ENCODE data around the gene OCA2.

The OCA2 gene

GRCh38 chr15:27831384-27832236 is 267.5 kb downstream of the OCA2 start:
- no peak overlapping the region for H3K27ac ChIP-seq (ENCODE audit: insufficient read depth, low read length, poor library complexity, severe bottlenecking)
- H3K4me1 ChIP-seq (ENCODE audit: control insufficient read depth, insufficient read depth, low read length, poor library complexity, severe bottlenecking) = no peaks in the 10 kb centered on the region
- no peaks in the 10 kb centered on the region for H3K27me3 ChIP-seq (replicated peaks; ENCODE audit: control insufficient read depth, insufficient read depth, low read length, poor library complexity, severe bottlenecking)
- DNase-seq = no peak
- H3K4me3 ChIP-seq (ENCODE audit: insufficient read depth, low read depth, low read length, poor library complexity, severe bottlenecking) = no peak overlapping the region
- no peaks in the 10 kb centered on the region for H3K9me3 ChIP-seq (ENCODE audit: control insufficient read depth, low read length)
- no peaks in the 10 kb centered on the region for H3K36me3 ChIP-seq (ENCODE audit: control insufficient read depth, insufficient read depth, low read length)

- H3K36me3 ChIP-seq (ENCODE audit: control insufficient read depth, insufficient read depth, low read length) = no peaks in the 10 kb centered on the region
- H3K4me1 ChIP-seq (ENCODE audit: control insufficient read depth, insufficient read depth, low read length, poor library complexity, severe bottlenecking) = no peaks in the 10 kb centered on the region
- H3K27me3 ChIP-seq (replicated peaks; ENCODE audit: control insufficient read depth, insufficient read depth, low read length, poor library complexity, severe bottlenecking) = no peaks in the 10 kb centered on the region
- no peaks in the 10 kb centered on the region for H3K9me3 ChIP-seq (ENCODE audit: control insufficient read depth, low read length)
- no peak for DNase-seq
- no peak overlapping the region for H3K4me3 ChIP-seq (ENCODE audit: insufficient read depth, low read depth, low read length, poor library complexity, severe bottlenecking)
- H3K27ac ChIP-seq (ENCODE audit: insufficient read depth, low read length, poor library complexity, severe bottlenecking) = no peak overlapping the region
Measured at GRCh38 chr15:27828746-27829145, 270.4 kb downstream of the OCA2 start.

- no peaks in the 10 kb centered on the region for H3K36me3 ChIP-seq (ENCODE audit: control insufficient read depth, insufficient read depth, low read length)
- H3K9me3 ChIP-seq (ENCODE audit: control insufficient read depth, low read length) = no peaks in the 10 kb centered on the region
- no peaks in the 10 kb centered on the region for H3K4me1 ChIP-seq (ENCODE audit: control insufficient read depth, insufficient read depth, low read length, poor library complexity, severe bottlenecking)
- no peak overlapping the region for H3K4me3 ChIP-seq (ENCODE audit: insufficient read depth, low read depth, low read length, poor library complexity, severe bottlenecking)
- no peak overlapping the region for H3K27ac ChIP-seq (ENCODE audit: insufficient read depth, low read length, poor library complexity, severe bottlenecking)
- no peaks in the 10 kb centered on the region for H3K27me3 ChIP-seq (replicated peaks; ENCODE audit: control insufficient read depth, insufficient read depth, low read length, poor library complexity, severe bottlenecking)
- DNase-seq = no peak
Measured at GRCh38 chr15:27826902-27827714, 272.0 kb downstream of the OCA2 start.

GRCh38 chr15:27826411-27826810 is 272.7 kb downstream of the OCA2 start:
- no peaks in the 10 kb centered on the region for H3K27me3 ChIP-seq (replicated peaks; ENCODE audit: control insufficient read depth, insufficient read depth, low read length, poor library complexity, severe bottlenecking)
- no peaks in the 10 kb centered on the region for H3K9me3 ChIP-seq (ENCODE audit: control insufficient read depth, low read length)
- H3K27ac ChIP-seq (ENCODE audit: insufficient read depth, low read length, poor library complexity, severe bottlenecking) = no peak overlapping the region
- H3K4me1 ChIP-seq (ENCODE audit: control insufficient read depth, insufficient read depth, low read length, poor library complexity, severe bottlenecking) = no peaks in the 10 kb centered on the region
- no peaks in the 10 kb centered on the region for H3K36me3 ChIP-seq (ENCODE audit: control insufficient read depth, insufficient read depth, low read length)
- no peak overlapping the region for H3K4me3 ChIP-seq (ENCODE audit: insufficient read depth, low read depth, low read length, poor library complexity, severe bottlenecking)
- no peak for DNase-seq

GRCh38 chr15:27824841-27825422 is 274.2 kb downstream of the OCA2 start:
- no peak overlapping the region for H3K27ac ChIP-seq (ENCODE audit: insufficient read depth, low read length, poor library complexity, severe bottlenecking)
- no peaks in the 10 kb centered on the region for H3K4me1 ChIP-seq (ENCODE audit: control insufficient read depth, insufficient read depth, low read length, poor library complexity, severe bottlenecking)
- H3K27me3 ChIP-seq (replicated peaks; ENCODE audit: control insufficient read depth, insufficient read depth, low read length, poor library complexity, severe bottlenecking) = no peaks in the 10 kb centered on the region
- DNase-seq = no peak
- no peak overlapping the region for H3K4me3 ChIP-seq (ENCODE audit: insufficient read depth, low read depth, low read length, poor library complexity, severe bottlenecking)
- no peaks in the 10 kb centered on the region for H3K9me3 ChIP-seq (ENCODE audit: control insufficient read depth, low read length)
- no peaks in the 10 kb centered on the region for H3K36me3 ChIP-seq (ENCODE audit: control insufficient read depth, insufficient read depth, low read length)

GRCh38 chr15:27821273-27821672 is 277.8 kb downstream of the OCA2 start:
- Histone ChIP-seq H3K9me3 (ENCODE audit: control insufficient read depth, low read length) (no peaks in the 10 kb centered on the region), H3K27me3 (replicated peaks; ENCODE audit: control insufficient read depth, insufficient read depth, low read length, poor library complexity, severe bottlenecking) (no peaks in the 10 kb centered on the region), H3K27ac (ENCODE audit: insufficient read depth, low read length, poor library complexity, severe bottlenecking) (no peak overlapping the region), H3K36me3 (ENCODE audit: control insufficient read depth, insufficient read depth, low read length) (no peaks in the 10 kb centered on the region), H3K4me3 (ENCODE audit: insufficient read depth, low read depth, low read length, poor library complexity, severe bottlenecking) (no peak overlapping the region), H3K4me1 (ENCODE audit: control insufficient read depth, insufficient read depth, low read length, poor library complexity, severe bottlenecking) (no peaks in the 10 kb centered on the region)
- no peak for DNase-seq

GRCh38 chr15:27820722-27821121 is 278.4 kb downstream of the OCA2 start:
- Histone ChIP-seq H3K36me3 (ENCODE audit: control insufficient read depth, insufficient read depth, low read length) (no peaks in the 10 kb centered on the region), H3K27me3 (replicated peaks; ENCODE audit: control insufficient read depth, insufficient read depth, low read length, poor library complexity, severe bottlenecking) (no peaks in the 10 kb centered on the region), H3K9me3 (ENCODE audit: control insufficient read depth, low read length) (no peaks in the 10 kb centered on the region), H3K4me3 (ENCODE audit: insufficient read depth, low read depth, low read length, poor library complexity, severe bottlenecking) (no peak overlapping the region), H3K4me1 (ENCODE audit: control insufficient read depth, insufficient read depth, low read length, poor library complexity, severe bottlenecking) (no peaks in the 10 kb centered on the region), H3K27ac (ENCODE audit: insufficient read depth, low read length, poor library complexity, severe bottlenecking) (no peak overlapping the region)
- no peak for DNase-seq

- Histone ChIP-seq H3K4me3 (ENCODE audit: insufficient read depth, low read depth, low read length, poor library complexity, severe bottlenecking) (no peak overlapping the region), H3K36me3 (ENCODE audit: control insufficient read depth, insufficient read depth, low read length) (no peaks in the 10 kb centered on the region), H3K4me1 (ENCODE audit: control insufficient read depth, insufficient read depth, low read length, poor library complexity, severe bottlenecking) (no peaks in the 10 kb centered on the region), H3K27me3 (replicated peaks; ENCODE audit: control insufficient read depth, insufficient read depth, low read length, poor library complexity, severe bottlenecking) (no peaks in the 10 kb centered on the region), H3K9me3 (ENCODE audit: control insufficient read depth, low read length) (no peaks in the 10 kb centered on the region), H3K27ac (ENCODE audit: insufficient read depth, low read length, poor library complexity, severe bottlenecking) (no peak overlapping the region)
- no peak for DNase-seq
Measured at GRCh38 chr15:27820232-27820631, 278.9 kb downstream of the OCA2 start.

GRCh38 chr15:27817258-27817657 is 281.9 kb downstream of the OCA2 start:
- Histone ChIP-seq H3K27ac (ENCODE audit: insufficient read depth, low read length, poor library complexity, severe bottlenecking) (no peak overlapping the region), H3K27me3 (replicated peaks; ENCODE audit: control insufficient read depth, insufficient read depth, low read length, poor library complexity, severe bottlenecking) (no peaks in the 10 kb centered on the region), H3K36me3 (ENCODE audit: control insufficient read depth, insufficient read depth, low read length) (no peaks in the 10 kb centered on the region), H3K4me1 (ENCODE audit: control insufficient read depth, insufficient read depth, low read length, poor library complexity, severe bottlenecking) (no peaks in the 10 kb centered on the region), H3K4me3 (ENCODE audit: insufficient read depth, low read depth, low read length, poor library complexity, severe bottlenecking) (no peak overlapping the region), H3K9me3 (ENCODE audit: control insufficient read depth, low read length) (no peaks in the 10 kb centered on the region)
- DNase-seq = no peak

- Histone ChIP-seq H3K4me1 (ENCODE audit: control insufficient read depth, insufficient read depth, low read length, poor library complexity, severe bottlenecking) (no peaks in the 10 kb centered on the region), H3K27ac (ENCODE audit: insufficient read depth, low read length, poor library complexity, severe bottlenecking) (no peak overlapping the region), H3K9me3 (ENCODE audit: control insufficient read depth, low read length) (no peaks in the 10 kb centered on the region), H3K4me3 (ENCODE audit: insufficient read depth, low read depth, low read length, poor library complexity, severe bottlenecking) (no peak overlapping the region), H3K36me3 (ENCODE audit: control insufficient read depth, insufficient read depth, low read length) (no peaks in the 10 kb centered on the region), H3K27me3 (replicated peaks; ENCODE audit: control insufficient read depth, insufficient read depth, low read length, poor library complexity, severe bottlenecking) (no peaks in the 10 kb centered on the region)
- DNase-seq = no peak
Measured at GRCh38 chr15:27816790-27817189, 282.3 kb downstream of the OCA2 start.
